HepG2 (cell line): Measurements from ENCODE around the gene AVPR2. TPM values are rescaled to one million over a fixed set of nuclear protein-coding genes. Genes with fewer than 3 reads are reported as not detected.

Source experiments
- DRAP1 ChIP-seq: IDR thresholded peaks from 2 replicates; pipeline ENCODE4 v1.6.1; 2016; ENCODE audit warnings: missing genetic modification reagents, missing compliant biosample characterization
- EP300 ChIP-seq, 3 experiments: sonication (generic) in 1 of 3; formaldehyde crosslinking in 1 of 3; IDR thresholded peaks; 2 replicates each; pipeline versions ENCODE4 v1.5.1 to v1.6.1; 2011 to 2020; ENCODE audit warnings: low read depth in 2 of 3, low read length in 2 of 3, borderline replicate concordance in 1 of 3, improper control_type of control experiment in 1 of 3, mild to moderate bottlenecking in 1 of 3, missing genetic modification reagents in 1 of 3, moderate library complexity in 1 of 3
- HMG20A ChIP-seq: IDR thresholded peaks from 2 replicates; pipeline ENCODE4 v1.6.1; 2016; ENCODE audit warnings: borderline replicate concordance
- KDM1A ChIP-seq: IDR thresholded peaks from 2 replicates; pipeline ENCODE4 v1.6.1; 2016; ENCODE audit warnings: missing compliant biosample characterization
- MIXL1 ChIP-seq: IDR thresholded peaks from 2 replicates; pipeline ENCODE4 v1.6.1; 2016
- NR1H2 ChIP-seq: sonication (generic); formaldehyde crosslinking; IDR thresholded peaks from 2 replicates; pipeline ENCODE4 v1.8.1; 2022; ENCODE audit warnings: low read depth, missing genetic modification reagents, borderline replicate concordance
- NR2F1 ChIP-seq, 2 experiments: fragments of 450-650 bp in 1 of 2; formaldehyde crosslinking in 1 of 2; IDR thresholded peaks; 2 replicates each; pipeline versions ENCODE4 v1.5.0 to v1.6.1; 2016 to 2020; ENCODE audit warnings: mild to moderate bottlenecking in 1 of 2, missing compliant biosample characterization in 1 of 2, missing genetic modification reagents in 1 of 2, moderate library complexity in 1 of 2
- NR2F6 ChIP-seq, 2 experiments: IDR thresholded peaks; 2 replicates each; pipeline ENCODE4 v1.6.1; 2016; ENCODE audit warnings: antibody characterized with exemption in 1 of 2, mild to moderate bottlenecking in 1 of 2
- POLR2G ChIP-seq: fragments of 200-400 bp; formaldehyde crosslinking; IDR thresholded peaks from 2 replicates; pipeline ENCODE4 v1.6.1; 2018; ENCODE audit warnings: mild to moderate bottlenecking, low read depth, low read length, moderate library complexity
- RAD51 ChIP-seq: fragments of 450-650 bp; IDR thresholded peaks from 2 replicates; pipeline ENCODE4 v1.6.1; 2016; ENCODE audit warnings: borderline replicate concordance
- SOX13 ChIP-seq, 3 experiments: fragments of 450-650 bp in 1 of 3; sonication (generic) in 1 of 3; formaldehyde crosslinking in 1 of 3; IDR thresholded peaks in 2 of 3; conservative IDR thresholded peaks in 1 of 3; 2 replicates each; pipeline versions ENCODE4 v1.5.0 to v1.6.1; 2016 to 2020; ENCODE audit warnings: antibody characterized with exemption in 1 of 3, mild to moderate bottlenecking in 1 of 3, missing compliant biosample characterization in 1 of 3, missing genetic modification reagents in 1 of 3, moderate library complexity in 1 of 3
- SSRP1 ChIP-seq: IDR thresholded peaks from 2 replicates; pipeline ENCODE4 v1.6.1; 2016; ENCODE audit warnings: control low read depth
- TRAFD1 ChIP-seq: sonication (generic); formaldehyde crosslinking; IDR thresholded peaks from 2 replicates; pipeline ENCODE4 v1.5.1; 2020; ENCODE audit warnings: missing genetic modification reagents, mild to moderate bottlenecking, borderline replicate concordance
- U2AF2 ChIP-seq: fragments of 200-400 bp; formaldehyde crosslinking; IDR thresholded peaks from 2 replicates; pipeline ENCODE4 v1.6.1; 2017; ENCODE audit warnings: low read depth, mild to moderate bottlenecking, low read length
- ZBTB43 ChIP-seq: sonication (generic); formaldehyde crosslinking; conservative IDR thresholded peaks from 2 replicates; pipeline ENCODE4 v1.4.0; 2020; ENCODE audit warnings: missing genetic modification reagents
- ZNF629 ChIP-seq: sonication (generic); formaldehyde crosslinking; conservative IDR thresholded peaks from 2 replicates; pipeline ENCODE4 v1.5.0; 2020; ENCODE audit warnings: missing genetic modification reagents
- ZNF672 ChIP-seq: sonication (generic); formaldehyde crosslinking; IDR thresholded peaks from 2 replicates; pipeline ENCODE4 v1.8.1; 2022; ENCODE audit warnings: missing genetic modification reagents
- ZNF747 ChIP-seq: sonication (generic); formaldehyde crosslinking; IDR thresholded peaks from 2 replicates; pipeline ENCODE4 v1.8.1; 2023; ENCODE audit warnings: missing genetic modification reagents, mild to moderate bottlenecking, borderline replicate concordance
- polyA plus RNA-seq, 8 experiments: library from polyadenylated mRNA; depleted of rRNA in 3 of 8; stranded (reverse) in 7 of 8; unstranded in 1 of 8; fragments of >200 nt; fragmentation: Illumina TruSeq in 4 of 8; extraction: Trizol in 4 of 8; gene quantifications; 2 replicates each; pipeline versions ENCODE4 v1.2.1 to v1.2.3, GENCODE V29; 2011 to 2016; ENCODE audit warnings: low read depth in 4 of 8, missing spikeins in 1 of 8, mixed read lengths in 1 of 8; ENCODE audit not compliant: insufficient read depth in 1 of 8
- total RNA-seq, 5 experiments: library from RNA; depleted of rRNA; stranded (reverse); fragments of >200 nt; fragmentation: Illumina TruSeq; extraction: Trizol; gene quantifications; 2 replicates each; pipeline ENCODE4 v1.2.3, GENCODE V29; 2016; ENCODE audit warnings: low read depth in 1 of 5
- TF ChIP-seq, protein P1 (sequence below): IDR thresholded peaks from 2 replicates; pipeline ENCODE4 v1.6.1; 2016; ENCODE audit warnings: low read depth, control low read depth
- TF ChIP-seq, protein P2 (sequence below): sonication (generic); formaldehyde crosslinking; IDR thresholded peaks from 2 replicates; pipeline ENCODE4 v1.9.0; 2021; ENCODE audit warnings: missing genetic modification reagents, borderline replicate concordance

Gene AVPR2
- total and polyA plus RNA-seq, 2 of the 13 experiments (the other 11 are each of a cell fraction or from before 2014, with no cell fraction given) = not detected

DNA sequence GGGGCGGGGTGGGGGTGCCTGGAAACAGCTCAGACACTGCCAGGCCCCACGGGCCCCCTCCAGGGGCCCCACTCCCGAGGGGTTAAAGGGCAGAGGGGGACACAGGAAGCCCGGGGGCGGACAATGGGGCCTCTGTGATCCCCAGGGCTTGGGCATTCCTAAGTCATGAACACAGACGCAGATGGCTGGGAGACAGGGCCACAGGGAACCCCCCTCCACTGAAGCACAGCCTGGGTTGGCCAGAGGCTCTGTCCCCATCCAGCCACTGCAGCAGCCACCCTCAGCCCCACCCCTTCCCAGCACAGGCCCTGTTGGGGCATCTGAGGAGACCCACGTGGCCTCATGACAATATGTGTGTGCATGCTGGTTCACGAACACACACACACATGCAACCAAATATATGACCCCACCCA, 22.4 kb upstream of the AVPR2 start (continued):
- no peak for TF ChIP-seq DRAP1
- no peak for TF ChIP-seq MIXL1 (CRISPR knock-in tag)
- TF ChIP-seq RAD51 = no peak
- no peak for TF ChIP-seq KDM1A (CRISPR knock-in tag)
- TF ChIP-seq ZNF672 (CRISPR knock-in tag) = no peak
- no peak for TF ChIP-seq NR1H2 (CRISPR knock-in tag)
- no peak for TF ChIP-seq SOX13 (IDR thresholded peaks at IDR 0.05)
- no peak for TF ChIP-seq SOX13 (CRISPR knock-in tag; conservative IDR thresholded peaks at IDR 0.05 in 1 of 2, IDR thresholded peaks at IDR 0.05 in 1 of 2)
- peak in 1 of 2 experiments; percentile 78; a peak in 1 of 4 replicates for TF ChIP-seq EP300 (IDR thresholded peaks at IDR 0.05; ENCODE audit: low read depth in 2 of 2, low read length in 2 of 2)
- TF ChIP-seq EP300 (CRISPR knock-in tag; IDR thresholded peaks at IDR 0.05; ENCODE audit: borderline replicate concordance) = peak; percentile 53; the same call in 1 of the 2 replicates
- peak; percentile 39 to 81; a peak in 3 of 4 replicates for TF ChIP-seq NR2F1 (CRISPR knock-in tag; IDR thresholded peaks at IDR 0.05)
- TF ChIP-seq, protein P1, sequence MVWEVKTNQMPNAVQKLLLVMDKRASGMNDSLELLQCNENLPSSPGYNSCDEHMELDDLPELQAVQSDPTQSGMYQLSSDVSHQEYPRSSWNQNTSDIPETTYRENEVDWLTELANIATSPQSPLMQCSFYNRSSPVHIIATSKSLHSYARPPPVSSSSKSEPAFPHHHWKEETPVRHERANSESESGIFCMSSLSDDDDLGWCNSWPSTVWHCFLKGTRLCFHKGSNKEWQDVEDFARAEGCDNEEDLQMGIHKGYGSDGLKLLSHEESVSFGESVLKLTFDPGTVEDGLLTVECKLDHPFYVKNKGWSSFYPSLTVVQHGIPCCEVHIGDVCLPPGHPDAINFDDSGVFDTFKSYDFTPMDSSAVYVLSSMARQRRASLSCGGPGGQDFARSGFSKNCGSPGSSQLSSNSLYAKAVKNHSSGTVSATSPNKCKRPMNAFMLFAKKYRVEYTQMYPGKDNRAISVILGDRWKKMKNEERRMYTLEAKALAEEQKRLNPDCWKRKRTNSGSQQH (CRISPR knock-in tag) = no peak
- peak; percentile 80 for TF ChIP-seq NR2F6 (IDR thresholded peaks at IDR 0.05)
- TF ChIP-seq NR2F6 (CRISPR knock-in tag; IDR thresholded peaks at IDR 0.05) = peak; percentile 71
- no peak for TF ChIP-seq U2AF2
- no peak for TF ChIP-seq SSRP1 (CRISPR knock-in tag)
- TF ChIP-seq ZBTB43 (CRISPR knock-in tag) = peak; percentile 68; the same call in 1 of the 2 replicates
- TF ChIP-seq TRAFD1 (CRISPR knock-in tag) = no peak
- TF ChIP-seq ZNF629 (CRISPR knock-in tag) = no peak
- no peak for TF ChIP-seq HMG20A (CRISPR knock-in tag)
- TF ChIP-seq POLR2G = peak; percentile 8; the same call in 1 of the 2 replicates
- TF ChIP-seq, protein P2, sequence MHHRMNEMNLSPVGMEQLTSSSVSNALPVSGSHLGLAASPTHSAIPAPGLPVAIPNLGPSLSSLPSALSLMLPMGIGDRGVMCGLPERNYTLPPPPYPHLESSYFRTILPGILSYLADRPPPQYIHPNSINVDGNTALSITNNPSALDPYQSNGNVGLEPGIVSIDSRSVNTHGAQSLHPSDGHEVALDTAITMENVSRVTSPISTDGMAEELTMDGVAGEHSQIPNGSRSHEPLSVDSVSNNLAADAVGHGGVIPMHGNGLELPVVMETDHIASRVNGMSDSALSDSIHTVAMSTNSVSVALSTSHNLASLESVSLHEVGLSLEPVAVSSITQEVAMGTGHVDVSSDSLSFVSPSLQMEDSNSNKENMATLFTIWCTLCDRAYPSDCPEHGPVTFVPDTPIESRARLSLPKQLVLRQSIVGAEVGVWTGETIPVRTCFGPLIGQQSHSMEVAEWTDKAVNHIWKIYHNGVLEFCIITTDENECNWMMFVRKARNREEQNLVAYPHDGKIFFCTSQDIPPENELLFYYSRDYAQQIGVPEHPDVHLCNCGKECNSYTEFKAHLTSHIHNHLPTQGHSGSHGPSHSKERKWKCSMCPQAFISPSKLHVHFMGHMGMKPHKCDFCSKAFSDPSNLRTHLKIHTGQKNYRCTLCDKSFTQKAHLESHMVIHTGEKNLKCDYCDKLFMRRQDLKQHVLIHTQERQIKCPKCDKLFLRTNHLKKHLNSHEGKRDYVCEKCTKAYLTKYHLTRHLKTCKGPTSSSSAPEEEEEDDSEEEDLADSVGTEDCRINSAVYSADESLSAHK (CRISPR knock-in tag) = peak; percentile 98; the same call in 1 of the 2 replicates
- TF ChIP-seq ZNF747 (CRISPR knock-in tag) = no peak
